Skeletal muscle satellite cell (primary cell): Measurements from ENCODE around the gene PTH2R.
"Not testable (repeated sequence)": the region's sequence is repeated elsewhere in the genome, so short reads cannot be mapped to it uniquely, and the experiment has no call there.

Experiments
- H3K27me3 ChIP-seq: 2 replicates; pipeline ENCODE4 v1.7.0; 2013; ENCODE audit warnings: low read length; ENCODE audit not compliant: control insufficient read depth, insufficient read depth
- H3K36me3 ChIP-seq: 2 replicates; pipeline ENCODE4 v1.7.0; 2013; ENCODE audit warnings: mild to moderate bottlenecking, control low read depth, low read length; ENCODE audit not compliant: insufficient read depth
- H3K4me1 ChIP-seq: 2 replicates; pipeline ENCODE4 v1.7.0; 2013; ENCODE audit warnings: low read length; ENCODE audit not compliant: control insufficient read depth, insufficient read depth
- H3K4me2 ChIP-seq: 2 replicates; pipeline ENCODE4 v1.7.0; 2013; ENCODE audit warnings: mild to moderate bottlenecking, low read length
- H3K4me3 ChIP-seq: 2 replicates; pipeline ENCODE4 v1.7.0; 2013; ENCODE audit warnings: low read length
- H3K9ac ChIP-seq: 2 replicates; pipeline ENCODE4 v1.7.0; 2013; ENCODE audit warnings: mild to moderate bottlenecking, low read depth, low read length, moderate library complexity
- H3K9me3 ChIP-seq: replicated peaks from 2 replicates; pipeline ENCODE4 v1.7.0; 2013; ENCODE audit warnings: mild to moderate bottlenecking, control low read depth, low read length

Gene PTH2R

GRCh38 chr2:208490492-208490891 is 83.9 kb downstream of the PTH2R start:
- H3K4me2 ChIP-seq: no peak overlapping the region
- no peak overlapping the region for H3K9ac ChIP-seq
- H3K4me1 ChIP-seq: no peaks in the 10 kb centered on the region
- no peaks in the 10 kb centered on the region for H3K27me3 ChIP-seq
- H3K9me3 ChIP-seq: no peaks in the 10 kb centered on the region
- H3K36me3 ChIP-seq: no peaks in the 10 kb centered on the region
- no peak overlapping the region for H3K4me3 ChIP-seq

GRCh38 chr2:208491641-208492040 is 85.0 kb downstream of the PTH2R start:
- Histone ChIP-seq H3K4me2 (no peak overlapping the region), H3K27me3 (no peaks in the 10 kb centered on the region), H3K9ac (no peak overlapping the region), H3K9me3 (no peaks in the 10 kb centered on the region), H3K4me1 (no peaks in the 10 kb centered on the region), H3K36me3 (no peaks in the 10 kb centered on the region), H3K4me3 (no peak overlapping the region)

GRCh38 chr2:208492069-208492468 is 85.5 kb downstream of the PTH2R start:
- Histone ChIP-seq H3K4me1 (no peaks in the 10 kb centered on the region), H3K4me2 (no peak overlapping the region), H3K27me3 (no peaks in the 10 kb centered on the region), H3K9ac (no peak overlapping the region), H3K36me3 (no peaks in the 10 kb centered on the region), H3K4me3 (no peak overlapping the region), H3K9me3 (no peaks in the 10 kb centered on the region)

- Histone ChIP-seq H3K27me3 (no peaks in the 10 kb centered on the region), H3K4me3 (no peak overlapping the region), H3K36me3 (no peaks in the 10 kb centered on the region), H3K4me1 (no peaks in the 10 kb centered on the region), H3K4me2 (no peak overlapping the region), H3K9ac (no peak overlapping the region), H3K9me3 (no peaks in the 10 kb centered on the region)
Measured at GRCh38 chr2:208493186-208493585, 86.6 kb downstream of the PTH2R start.

GRCh38 chr2:208496129-208496528 is 89.5 kb downstream of the PTH2R start:
- Histone ChIP-seq H3K4me1 (no peaks in the 10 kb centered on the region), H3K36me3 (no peaks in the 10 kb centered on the region), H3K4me3 (no peak overlapping the region), H3K4me2 (no peak overlapping the region), H3K9me3 (no peaks in the 10 kb centered on the region), H3K27me3 (no peaks in the 10 kb centered on the region), H3K9ac (no peak overlapping the region)

- H3K4me1 ChIP-seq: no peaks in the 10 kb centered on the region
- H3K9ac ChIP-seq: no peak overlapping the region
- H3K27me3 ChIP-seq: no peaks in the 10 kb centered on the region
- H3K4me3 ChIP-seq: no peak overlapping the region
- H3K9me3 ChIP-seq: no peaks in the 10 kb centered on the region
- H3K4me2 ChIP-seq: no peak overlapping the region
- H3K36me3 ChIP-seq: no peaks in the 10 kb centered on the region
Measured at GRCh38 chr2:208501206-208501605, 94.6 kb downstream of the PTH2R start.

GRCh38 chr2:208502288-208502687 is 95.7 kb downstream of the PTH2R start:
- Histone ChIP-seq H3K36me3 (no peaks in the 10 kb centered on the region), H3K4me1 (no peaks in the 10 kb centered on the region), H3K4me3 (no peak overlapping the region), H3K9ac (no peak overlapping the region), H3K9me3 (no peaks in the 10 kb centered on the region), H3K4me2 (no peak overlapping the region), H3K27me3 (no peaks in the 10 kb centered on the region)

- H3K9ac ChIP-seq, H3K36me3 ChIP-seq, H3K4me2 ChIP-seq, H3K4me3 ChIP-seq, H3K9me3 ChIP-seq, H3K4me1 ChIP-seq, H3K27me3 ChIP-seq: not testable (repeated sequence)
Measured at GRCh38 chr2:208505365-208505764, 98.8 kb downstream of the PTH2R start.

- Histone ChIP-seq H3K27me3 (no peaks in the 10 kb centered on the region), H3K9ac (no peak overlapping the region), H3K9me3 (no peaks in the 10 kb centered on the region), H3K36me3 (no peaks in the 10 kb centered on the region), H3K4me1 (no peaks in the 10 kb centered on the region), H3K4me2 (no peak overlapping the region), H3K4me3 (no peak overlapping the region)
Measured at GRCh38 chr2:208509586-208509985, 103.0 kb downstream of the PTH2R start.

GRCh38 chr2:208511016-208511415 is 104.4 kb downstream of the PTH2R start:
- no peak overlapping the region for H3K9ac ChIP-seq
- no peak overlapping the region for H3K4me3 ChIP-seq
- H3K4me1 ChIP-seq: no peaks in the 10 kb centered on the region
- no peak overlapping the region for H3K4me2 ChIP-seq
- no peaks in the 10 kb centered on the region for H3K36me3 ChIP-seq
- H3K9me3 ChIP-seq: no peaks in the 10 kb centered on the region
- no peaks in the 10 kb centered on the region for H3K27me3 ChIP-seq

- Histone ChIP-seq H3K4me3 (no peak overlapping the region), H3K4me1 (no peaks in the 10 kb centered on the region), H3K9ac (no peak overlapping the region), H3K27me3 (no peaks in the 10 kb centered on the region), H3K36me3 (no peaks in the 10 kb centered on the region), H3K4me2 (no peak overlapping the region), H3K9me3 (no peaks in the 10 kb centered on the region)
Measured at GRCh38 chr2:208511573-208511972, 105.0 kb downstream of the PTH2R start.

- H3K9ac ChIP-seq: no peak overlapping the region
- no peaks in the 10 kb centered on the region for H3K36me3 ChIP-seq
- no peak overlapping the region for H3K4me2 ChIP-seq
- H3K9me3 ChIP-seq: no peaks in the 10 kb centered on the region
- no peaks in the 10 kb centered on the region for H3K4me1 ChIP-seq
- no peaks in the 10 kb centered on the region for H3K27me3 ChIP-seq
- H3K4me3 ChIP-seq: no peak overlapping the region
Measured at GRCh38 chr2:208515099-208515498, 108.5 kb downstream of the PTH2R start.
